ENCODE results near the gene ARMH3.

Gene ARMH3

GRCh38 chr10:101834341-101834740, 221.6 kb downstream of the ARMH3 start:
- TF ChIP-seq CTCF (IDR thresholded peaks at IDR 0.05; ENCODE audit: low read length, missing control alignments), result no peak
- no peak overlapping the region for H3K4me3 ChIP-seq (replicated peaks; ENCODE audit: low read depth, low read length)
- no peak for DNase-seq (ENCODE audit: low read depth)

GRCh38 chr10:101833466-101833865, 222.5 kb downstream of the ARMH3 start:
- H3K4me3 ChIP-seq (replicated peaks; ENCODE audit: low read depth, low read length), result no peak overlapping the region
- no peak for DNase-seq (ENCODE audit: low read depth)
- TF ChIP-seq CTCF (IDR thresholded peaks at IDR 0.05; ENCODE audit: low read length, missing control alignments), result no peak

GRCh38 chr10:101832325-101832771, 223.6 kb downstream of the ARMH3 start:
- H3K4me3 ChIP-seq (replicated peaks; ENCODE audit: low read depth, low read length), result no peak overlapping the region
- no peak for TF ChIP-seq CTCF (IDR thresholded peaks at IDR 0.05; ENCODE audit: low read length, missing control alignments)

DNA sequence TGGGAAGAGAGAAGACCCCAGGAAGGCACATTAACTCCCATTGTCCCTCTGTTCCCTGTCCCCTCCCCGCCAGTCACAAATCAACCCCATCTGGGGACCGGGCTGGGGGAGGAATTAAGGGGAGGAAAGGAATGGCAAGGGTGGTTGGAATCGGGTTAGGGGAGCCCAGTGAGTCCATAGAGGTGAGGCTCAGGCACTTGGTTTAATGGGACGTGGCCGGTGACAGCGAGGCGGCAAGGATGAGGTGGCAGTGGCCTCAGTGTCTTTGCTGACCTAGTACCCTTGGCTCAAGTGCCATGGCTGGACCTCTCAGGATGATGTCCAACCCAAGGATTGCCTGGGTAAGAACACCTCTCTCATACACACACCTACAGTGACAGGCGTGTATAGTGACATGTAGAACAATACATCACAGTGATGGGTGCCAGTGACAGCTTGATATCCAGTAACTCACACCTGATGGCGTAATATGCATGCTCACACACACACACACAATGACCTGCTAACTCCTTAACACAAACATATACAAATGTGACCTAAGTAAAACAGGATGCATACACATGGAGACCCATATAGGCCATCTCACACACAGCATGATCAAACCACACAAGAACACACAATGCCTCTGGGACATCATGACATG, 224.7 kb downstream of the ARMH3 start:
- no peak for DNase-seq (ENCODE audit: low read depth)
- TF ChIP-seq CTCF (IDR thresholded peaks at IDR 0.05; ENCODE audit: low read length, missing control alignments), result no peak
- H3K4me3 ChIP-seq (replicated peaks; ENCODE audit: low read depth, low read length), result peak overlapping the region; percentile 54

More at GRCh38 chr10:101832325-101832771, 223.6 kb downstream of the ARMH3 start:
- DNase-seq (ENCODE audit: low read depth), result no peak

DNA sequence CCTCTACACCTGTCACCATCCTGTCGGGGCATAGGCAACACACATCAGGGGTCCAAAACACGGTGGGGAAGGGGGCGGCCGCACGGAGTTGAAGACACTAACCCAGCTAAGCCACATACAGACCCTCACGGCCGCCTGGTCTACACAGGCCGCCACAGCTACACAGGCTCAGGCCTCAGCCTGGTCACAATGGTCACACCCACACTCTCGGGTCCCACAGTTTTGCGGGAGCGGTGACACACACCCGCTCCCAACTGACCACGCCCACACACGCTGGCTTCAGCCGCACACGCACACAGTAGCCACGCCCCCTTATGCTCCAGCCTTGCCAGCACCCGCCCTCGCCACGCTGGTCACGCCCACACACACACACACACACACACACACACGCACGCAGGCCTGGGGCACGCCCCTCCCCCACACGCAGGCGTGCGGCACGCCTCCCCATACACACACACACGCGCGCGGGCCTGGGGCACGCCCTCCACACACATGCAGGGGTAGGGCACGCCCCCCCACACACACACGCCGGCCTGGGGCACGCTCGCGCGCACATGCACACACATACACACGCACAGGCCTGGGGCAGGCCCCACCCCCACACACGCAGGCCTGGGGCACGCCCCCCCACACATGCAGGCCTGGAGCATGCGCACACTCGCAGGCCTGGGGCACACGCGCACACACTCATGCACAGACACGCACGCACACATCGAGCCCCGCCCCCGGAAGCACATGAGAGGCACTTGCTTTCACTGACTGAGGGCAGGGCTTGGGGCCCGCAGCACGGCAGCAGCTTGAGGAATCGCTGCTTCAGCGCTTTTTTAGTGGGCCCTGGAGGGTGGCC, 225.4 kb downstream of the ARMH3 start:
- DNase-seq (ENCODE audit: low read depth), result peak; percentile 89
- no peak for TF ChIP-seq CTCF (IDR thresholded peaks at IDR 0.05; ENCODE audit: low read length, missing control alignments)
- H3K4me3 ChIP-seq (replicated peaks; ENCODE audit: low read depth, low read length), result peak overlapping the region; percentile 54

GRCh38 chr10:101829561-101830315, 226.2 kb downstream of the ARMH3 start:
- DNase-seq (ENCODE audit: low read depth), result no peak

More at GRCh38 chr10:101829561-101830315, 226.2 kb downstream of the ARMH3 start:
- TF ChIP-seq CTCF (IDR thresholded peaks at IDR 0.05; ENCODE audit: low read length, missing control alignments), result no peak
- H3K4me3 ChIP-seq (replicated peaks; ENCODE audit: low read depth, low read length), result peak overlapping the region; percentile 54
